HEK293 (cell line): Measurements from ENCODE around the gene PRXL2C.

Experiments used
- CTCF ChIA-PET: fragments of 350-600 bp; formaldehyde crosslinking; extraction: SDS; loops from one replicate; lab custom pipeline; 2021; ENCODE audit warnings: antibody characterized with exemption; lab: Yijun Ruan, JAX
- POLR2A ChIA-PET: fragments of 300-600 bp; formaldehyde crosslinking; extraction: SDS; loops from one replicate; lab custom pipeline; 2020; ENCODE audit warnings: antibody characterized with exemption, inconsistent platforms; lab: Yijun Ruan, JAX
- H3K27ac ChIP-seq: fragments of 200-500 bp; sonication (Bioruptor generic); 2 replicates; pipeline ENCODE4 v1.5.1; 2014; ENCODE audit warnings: low read depth, low read length, control low read depth, inconsistent platforms; ENCODE audit errors: extremely low read depth
- H3K36me3 ChIP-seq, 2 experiments: fragments of 200-500 bp in 1 of 2; sonication (Bioruptor generic) in 1 of 2; 1 replicate in 1 of 2; 2 replicates in 1 of 2; pipeline ENCODE4 v1.5.1; 2014 to 2017; ENCODE audit warnings: inconsistent platforms in 2 of 2, low read length in 2 of 2; ENCODE audit not compliant: control insufficient read depth in 2 of 2, insufficient read depth in 1 of 2
- H3K4me1 ChIP-seq: fragments of 200-500 bp; sonication (Bioruptor generic); 2 replicates; pipeline ENCODE4 v1.5.1; 2014; ENCODE audit warnings: mild to moderate bottlenecking, low read length, inconsistent platforms; ENCODE audit not compliant: control insufficient read depth, insufficient read depth
- H3K4me3 ChIP-seq: 2 replicates; pipeline ENCODE4 v1.5.1; 2011; ENCODE audit warnings: low read depth, mild to moderate bottlenecking, control low read depth, low read length, moderate library complexity
- H3K9me3 ChIP-seq: fragments of 200-500 bp; sonication (Bioruptor generic); 2 replicates; pipeline ENCODE4 v1.5.1; 2014; ENCODE audit warnings: low read depth, low read length, inconsistent platforms; ENCODE audit not compliant: control insufficient read depth, insufficient read depth
- KLF10 ChIP-seq: fragments of 450-650 bp; IDR thresholded peaks from 2 replicates; pipeline ENCODE4 v1.5.1; 2018; ENCODE audit warnings: missing biosample characterization, mild to moderate bottlenecking, missing genetic modification characterization
- KLF17 ChIP-seq: fragments of 450-650 bp; formaldehyde crosslinking; IDR thresholded peaks from 2 replicates; pipeline ENCODE4 v1.5.1; 2016; ENCODE audit warnings: missing biosample characterization, missing genetic modification characterization
- OVOL3 ChIP-seq: fragments of 450-650 bp; formaldehyde crosslinking; IDR thresholded peaks from 2 replicates; pipeline ENCODE4 v1.5.1; 2016; ENCODE audit warnings: missing biosample characterization, missing genetic modification characterization
- PRDM10 ChIP-seq: fragments of 450-650 bp; formaldehyde crosslinking; IDR thresholded peaks from 2 replicates; pipeline ENCODE4 v1.5.1; 2016; ENCODE audit warnings: missing biosample characterization, missing genetic modification characterization
- SETDB1 ChIP-seq: IDR thresholded peaks from one replicate; pipeline ENCODE4 v1.6.1; 2017; ENCODE audit warnings: mild to moderate bottlenecking, low read length, moderate library complexity, mixed read lengths; ENCODE audit not compliant: insufficient read length
- ZNF138 ChIP-seq: fragments of 450-650 bp; formaldehyde crosslinking; IDR thresholded peaks from 2 replicates; pipeline ENCODE4 v1.5.1; 2016; ENCODE audit warnings: missing biosample characterization, missing genetic modification characterization, borderline replicate concordance
- ZNF202 ChIP-seq: fragments of 450-650 bp; formaldehyde crosslinking; IDR thresholded peaks from 2 replicates; pipeline ENCODE4 v1.5.1; 2016; ENCODE audit warnings: missing biosample characterization, missing genetic modification characterization, borderline replicate concordance
- ZNF214 ChIP-seq: fragments of 450-650 bp; formaldehyde crosslinking; IDR thresholded peaks from 2 replicates; pipeline ENCODE4 v1.5.1; 2017; ENCODE audit warnings: missing biosample characterization, mild to moderate bottlenecking, missing genetic modification characterization, borderline replicate concordance
- ZNF23 ChIP-seq: fragments of 450-650 bp; formaldehyde crosslinking; IDR thresholded peaks from 2 replicates; pipeline ENCODE4 v1.5.1; 2016; ENCODE audit warnings: missing biosample characterization, missing genetic modification characterization, borderline replicate concordance
- ZNF239 ChIP-seq: fragments of 450-650 bp; formaldehyde crosslinking; IDR thresholded peaks from 2 replicates; pipeline ENCODE4 v1.5.1; 2016; ENCODE audit warnings: missing biosample characterization, missing genetic modification characterization
- ZNF280D ChIP-seq: fragments of 450-650 bp; formaldehyde crosslinking; IDR thresholded peaks from 2 replicates; pipeline ENCODE4 v1.5.1; 2016; ENCODE audit warnings: missing biosample characterization, missing genetic modification characterization
- ZNF311 ChIP-seq: fragments of 450-650 bp; formaldehyde crosslinking; IDR thresholded peaks from 2 replicates; pipeline ENCODE4 v1.5.1; 2017; ENCODE audit warnings: missing biosample characterization, missing genetic modification characterization, borderline replicate concordance
- ZNF37A ChIP-seq: fragments of 450-650 bp; IDR thresholded peaks from 2 replicates; pipeline ENCODE4 v1.5.1; 2018; ENCODE audit warnings: missing biosample characterization, missing genetic modification characterization
- ZNF404 ChIP-seq: fragments of 450-650 bp; formaldehyde crosslinking; IDR thresholded peaks from 2 replicates; pipeline ENCODE4 v1.5.1; 2017; ENCODE audit warnings: missing biosample characterization, missing genetic modification characterization
- ZNF426 ChIP-seq: fragments of 450-650 bp; formaldehyde crosslinking; IDR thresholded peaks from 2 replicates; pipeline ENCODE4 v1.5.1; 2017; ENCODE audit warnings: missing biosample characterization, missing genetic modification characterization, mild to moderate bottlenecking, inconsistent platforms, moderate library complexity
- ZNF501 ChIP-seq: fragments of 450-650 bp; formaldehyde crosslinking; IDR thresholded peaks from 2 replicates; pipeline ENCODE4 v1.5.1; 2016; ENCODE audit warnings: missing biosample characterization, missing genetic modification characterization
- ZNF530 ChIP-seq: fragments of 450-650 bp; formaldehyde crosslinking; IDR thresholded peaks from 2 replicates; pipeline ENCODE4 v1.5.1; 2016; ENCODE audit warnings: low read depth, missing biosample characterization, missing genetic modification characterization
- ZNF692 ChIP-seq: fragments of 450-650 bp; formaldehyde crosslinking; IDR thresholded peaks from 2 replicates; pipeline ENCODE4 v1.5.1; 2016; ENCODE audit warnings: missing biosample characterization, missing genetic modification characterization
- ZNF704 ChIP-seq: fragments of 450-650 bp; formaldehyde crosslinking; IDR thresholded peaks from 2 replicates; pipeline ENCODE4 v1.5.1; 2016; ENCODE audit warnings: missing biosample characterization, missing genetic modification characterization
- ZNF747 ChIP-seq: fragments of 450-650 bp; formaldehyde crosslinking; IDR thresholded peaks from 2 replicates; pipeline ENCODE4 v1.5.1; 2016; ENCODE audit warnings: missing biosample characterization, missing genetic modification characterization
- ZNF830 ChIP-seq: fragments of 450-650 bp; IDR thresholded peaks from 2 replicates; pipeline ENCODE4 v1.5.0; 2018; ENCODE audit warnings: missing biosample characterization, missing genetic modification characterization, low read depth, mild to moderate bottlenecking, moderate library complexity
- ZSCAN16 ChIP-seq: fragments of 450-650 bp; formaldehyde crosslinking; IDR thresholded peaks from 2 replicates; pipeline ENCODE4 v1.5.1; 2016; ENCODE audit warnings: missing biosample characterization, missing genetic modification characterization

Gene PRXL2C

GRCh38 chr9:96638606-96639364 lies 16.3 kb downstream of the PRXL2C start:
- Histone ChIP-seq H3K4me1 (no peaks in the 10 kb centered on the region), H3K36me3 (peaks cover 0 to 11% of the 10 kb centered on the region in 2 experiments; a peak in 2 of 3 replicates), H3K27ac (no peak overlapping the region), H3K4me3 (no peak overlapping the region), H3K9me3 (no peaks in the 10 kb centered on the region)
- ChIA-PET POLR2A (no interaction called here), CTCF (no interaction called here)
- TF ChIP-seq ZNF37A (tag by site-specific recombination): no peak
- TF ChIP-seq KLF17 (tag by site-specific recombination): no peak
- TF ChIP-seq ZNF311: no peak
- TF ChIP-seq KLF10 (tag by site-specific recombination): no peak
- TF ChIP-seq ZSCAN16 (tag by site-specific recombination): no peak
- TF ChIP-seq ZNF747 (tag by site-specific recombination): no peak
- no peak for TF ChIP-seq ZNF138 (tag by site-specific recombination)
- no peak for TF ChIP-seq ZNF239 (tag by site-specific recombination)
- TF ChIP-seq ZNF501: no peak
- no peak for TF ChIP-seq ZNF23 (tag by site-specific recombination)
- no peak for TF ChIP-seq ZNF202 (tag by site-specific recombination)
- TF ChIP-seq OVOL3 (tag by site-specific recombination): no peak
- TF ChIP-seq ZNF692: no peak
- no peak for TF ChIP-seq ZNF214
- no peak for TF ChIP-seq ZNF830 (tag by site-specific recombination)
- TF ChIP-seq ZNF704 (tag by site-specific recombination): no peak
- no peak for TF ChIP-seq ZNF404 (tag by site-specific recombination)
- TF ChIP-seq ZNF426 (tag by site-specific recombination): no peak
- no peak for TF ChIP-seq SETDB1
- no peak for TF ChIP-seq ZNF530 (tag by site-specific recombination)

- H3K4me3 ChIP-seq: no peak overlapping the region
- H3K27ac ChIP-seq: no peak overlapping the region
- POLR2A ChIA-PET: interaction anchor here (1.0 kb wide), 1 partner anchor 9 kb away, joined by 3 read pairs; no protein-coding TSS in a partner anchor
- CTCF ChIA-PET: interaction anchor here (0.7 to 2.1 kb wide), 4 partner anchors 17 to 1203 kb away, joined by 3 to 5 read pairs (median 3); partner anchors contain the start of gene CDC14B
- H3K9me3 ChIP-seq: no peaks in the 10 kb centered on the region
- no peaks in the 10 kb centered on the region for H3K4me1 ChIP-seq
- TF ChIP-seq ZNF280D (tag by site-specific recombination): no peak
- TF ChIP-seq PRDM10 (tag by site-specific recombination): peak; percentile 73
- H3K36me3 ChIP-seq: no peaks in the 10 kb centered on the region; a peak in 1 of 3 replicates
Measured at GRCh38 chr9:96636368-96636767, 18.7 kb downstream of the PRXL2C start.
